A673 (cell line): Measurements from ENCODE around the gene TNRC6C.

ENCODE experiments used
- CTCF ChIP-seq: fragments of 300-800, 200-600 bp; sonication (generic); conservative IDR thresholded peaks from 2 replicates; pipeline ENCODE4 v1.5.1; 2017; ENCODE audit warnings: low read depth, mild to moderate bottlenecking, antibody characterized with exemption, low read length, moderate library complexity, mixed read lengths
- EZH2 ChIP-seq: fragments of 200-600 bp; sonication (generic); IDR thresholded peaks from 2 replicates; pipeline ENCODE4 v1.6.1; 2017; ENCODE audit warnings: borderline replicate concordance, low read depth, mild to moderate bottlenecking, mixed read lengths, antibody characterized with exemption, low read length; ENCODE audit not compliant: poor library complexity, severe bottlenecking

GRCh38 chr17:78113804-78114785 is 155.6 kb downstream of the TNRC6C start:
- TF ChIP-seq EZH2, result no peak
- no peak for TF ChIP-seq CTCF
